Mesodermal cell (in vitro differentiated cells): ENCODE data around the gene KRT84.

Source experiments
- H3K27ac ChIP-seq: 2 replicates; pipeline ENCODE4 v1.7.0; 2013; ENCODE audit warnings: mild to moderate bottlenecking, low read depth, low read length, moderate library complexity; ENCODE audit not compliant: severe bottlenecking
- H3K36me3 ChIP-seq: 2 replicates; pipeline ENCODE4 v1.7.1; 2013; ENCODE audit warnings: mild to moderate bottlenecking, low read length, moderate library complexity; ENCODE audit not compliant: control insufficient read depth, insufficient read depth
- H3K4me1 ChIP-seq: one replicate; pipeline ENCODE4 v1.7.1; 2013; ENCODE audit warnings: mild to moderate bottlenecking, low read length; ENCODE audit not compliant: insufficient read depth, control insufficient read depth, poor library complexity, severe bottlenecking
- H3K4me3 ChIP-seq: 2 replicates; pipeline ENCODE4 v1.7.0; 2013; ENCODE audit warnings: low read length, control low read depth, mild to moderate bottlenecking; ENCODE audit not compliant: insufficient read depth, poor library complexity, severe bottlenecking; ENCODE audit errors: extremely low read depth
- H3K9me3 ChIP-seq: 2 replicates; pipeline ENCODE4 v1.7.1; 2013; ENCODE audit warnings: mild to moderate bottlenecking, low read length, moderate library complexity; ENCODE audit not compliant: control insufficient read depth
- WGBS, 2 experiments: methylation state at CpG; one replicate each; pipeline ENCODE4 v1.1.5; 2013; ENCODE audit warnings: missing lambda C conversion rate in 2 of 2; ENCODE audit not compliant: insufficient coverage in 2 of 2; 5-methylcytosine and 5-hydroxymethylcytosine counted together

The KRT84 gene

GRCh38 chr12:52399756-52400155 is 14.3 kb upstream of the KRT84 start:
- 92 to 93% methylated on average over 16 of the region's 16 CpGs for WGBS, 2 experiments
- Histone ChIP-seq H3K27ac (no peak overlapping the region), H3K9me3 (no peaks in the 10 kb centered on the region), H3K4me1 (no peaks in the 10 kb centered on the region), H3K4me3 (no peak overlapping the region), H3K36me3 (no peaks in the 10 kb centered on the region)

DNA sequence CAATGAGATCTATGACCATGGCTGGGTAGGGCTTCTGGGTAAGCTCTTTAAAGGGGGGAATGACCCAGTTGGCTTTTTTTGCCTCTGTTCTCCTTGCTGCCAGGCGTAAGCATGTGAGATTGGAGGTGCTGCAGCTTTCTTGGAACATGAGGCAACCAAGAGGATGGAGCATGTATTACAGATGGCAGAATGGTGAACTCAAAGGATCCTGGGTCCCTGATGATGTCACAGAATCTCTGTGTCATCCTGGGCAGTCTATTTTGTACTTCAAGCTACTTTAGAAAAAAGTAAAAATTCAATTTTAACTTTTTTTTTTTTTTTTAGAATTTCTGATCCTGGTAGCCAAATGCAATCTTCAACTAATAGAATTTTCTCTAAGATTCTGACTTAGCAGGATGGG is 12.7 kb upstream of the KRT84 start:
- WGBS, 2 experiments: 78 to 89% methylated on average over 1 of the region's 1 CpG
- Histone ChIP-seq H3K4me1 (no peaks in the 10 kb centered on the region), H3K27ac (no peak overlapping the region), H3K36me3 (no peaks in the 10 kb centered on the region), H3K9me3 (no peaks in the 10 kb centered on the region), H3K4me3 (no peak overlapping the region)

GRCh38 chr12:52396656-52397055 is 11.2 kb upstream of the KRT84 start:
- no peak overlapping the region for H3K27ac ChIP-seq
- 88 to 93% methylated on average over 8 of the region's 8 CpGs for WGBS, 2 experiments
- H3K4me3 ChIP-seq: no peak overlapping the region
- no peaks in the 10 kb centered on the region for H3K36me3 ChIP-seq
- H3K9me3 ChIP-seq: no peaks in the 10 kb centered on the region
- no peaks in the 10 kb centered on the region for H3K4me1 ChIP-seq

DNA sequence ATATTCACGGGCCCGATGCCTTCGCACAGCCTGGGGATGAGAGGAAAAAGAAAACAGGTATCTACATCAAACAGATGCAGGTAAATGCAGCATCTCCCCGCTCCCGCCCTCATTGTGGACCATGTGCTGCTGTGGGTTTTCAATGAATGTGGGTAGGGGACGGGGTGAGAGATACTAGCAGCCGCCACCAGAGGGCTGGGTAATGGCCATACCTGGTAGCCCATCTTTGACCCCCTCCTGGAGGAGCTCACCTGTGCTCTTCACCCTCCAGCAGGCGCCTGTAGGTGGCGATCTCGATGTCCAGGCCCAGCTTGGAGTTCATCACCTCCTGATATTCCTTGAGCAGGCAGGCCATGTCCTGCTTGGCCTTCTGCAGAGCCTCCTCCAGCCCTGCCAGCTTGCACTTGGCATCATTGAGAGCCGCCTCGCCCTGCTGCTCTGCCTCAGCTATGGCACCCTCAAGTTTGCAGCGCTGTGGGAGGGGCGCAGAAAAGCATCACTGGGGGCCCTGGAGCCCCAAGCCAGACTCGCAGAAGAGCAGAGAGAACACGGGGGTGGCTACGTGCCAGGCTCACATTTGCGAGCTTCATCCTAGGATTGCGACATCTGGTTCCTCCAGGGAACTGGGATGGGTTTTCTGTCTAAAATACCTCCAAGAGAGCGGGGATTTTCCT is 10.4 kb upstream of the KRT84 start:
- H3K4me3 ChIP-seq: no peak overlapping the region
- H3K4me1 ChIP-seq: peaks cover under 1% of the 10 kb centered on the region
- 68 to 69% methylated on average over 15 to 17 of the region's 20 CpGs for WGBS, 2 experiments
- no peaks in the 10 kb centered on the region for H3K9me3 ChIP-seq
- no peaks in the 10 kb centered on the region for H3K36me3 ChIP-seq
- no peak overlapping the region for H3K27ac ChIP-seq

- H3K4me3 ChIP-seq: no peak overlapping the region
- no peaks in the 10 kb centered on the region for H3K36me3 ChIP-seq
- 87 to 91% methylated on average over 11 to 13 of the region's 13 CpGs for WGBS, 2 experiments
- H3K9me3 ChIP-seq: no peaks in the 10 kb centered on the region
- no peak overlapping the region for H3K27ac ChIP-seq
- peaks cover 5% of the 10 kb centered on the region for H3K4me1 ChIP-seq
These were observed 9.5 kb upstream of the KRT84 start for GRCh38 chr12:52394836-52395405.

- no peaks in the 10 kb centered on the region for H3K9me3 ChIP-seq
- H3K36me3 ChIP-seq: no peaks in the 10 kb centered on the region
- WGBS, 2 experiments: 80 to 94% methylated on average over 5 to 6 of the region's 7 CpGs
- H3K4me3 ChIP-seq: no peak overlapping the region
- peaks cover 13% of the 10 kb centered on the region for H3K4me1 ChIP-seq
- no peak overlapping the region for H3K27ac ChIP-seq
These were observed 7.1 kb upstream of the KRT84 start for GRCh38 chr12:52392465-52393007.

DNA sequence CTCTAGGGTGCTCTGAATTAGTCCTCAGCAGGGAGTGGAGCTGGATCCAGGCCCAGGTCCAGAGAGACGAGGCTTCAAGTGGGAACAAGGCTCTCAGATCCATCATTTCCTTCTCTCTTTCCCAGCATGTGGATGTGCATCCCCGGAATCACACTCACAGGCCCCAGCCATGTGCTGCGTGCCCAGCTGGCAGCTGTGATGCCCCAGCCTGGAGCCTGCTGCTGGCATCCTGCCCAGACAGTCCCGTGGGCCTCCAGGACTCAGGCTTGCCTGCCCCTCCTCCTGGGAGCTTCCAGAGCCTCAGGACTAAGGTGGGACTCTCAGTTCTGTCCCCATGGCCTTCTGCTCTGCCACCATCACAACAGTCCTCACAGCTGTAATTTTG is 6.2 kb upstream of the KRT84 start:
- no peaks in the 10 kb centered on the region for H3K36me3 ChIP-seq
- H3K9me3 ChIP-seq: no peaks in the 10 kb centered on the region
- H3K4me3 ChIP-seq: no peak overlapping the region
- peaks cover 13% of the 10 kb centered on the region for H3K4me1 ChIP-seq
- H3K27ac ChIP-seq: no peak overlapping the region
- 84 to 94% methylated on average over 4 of the region's 4 CpGs for WGBS, 2 experiments

DNA sequence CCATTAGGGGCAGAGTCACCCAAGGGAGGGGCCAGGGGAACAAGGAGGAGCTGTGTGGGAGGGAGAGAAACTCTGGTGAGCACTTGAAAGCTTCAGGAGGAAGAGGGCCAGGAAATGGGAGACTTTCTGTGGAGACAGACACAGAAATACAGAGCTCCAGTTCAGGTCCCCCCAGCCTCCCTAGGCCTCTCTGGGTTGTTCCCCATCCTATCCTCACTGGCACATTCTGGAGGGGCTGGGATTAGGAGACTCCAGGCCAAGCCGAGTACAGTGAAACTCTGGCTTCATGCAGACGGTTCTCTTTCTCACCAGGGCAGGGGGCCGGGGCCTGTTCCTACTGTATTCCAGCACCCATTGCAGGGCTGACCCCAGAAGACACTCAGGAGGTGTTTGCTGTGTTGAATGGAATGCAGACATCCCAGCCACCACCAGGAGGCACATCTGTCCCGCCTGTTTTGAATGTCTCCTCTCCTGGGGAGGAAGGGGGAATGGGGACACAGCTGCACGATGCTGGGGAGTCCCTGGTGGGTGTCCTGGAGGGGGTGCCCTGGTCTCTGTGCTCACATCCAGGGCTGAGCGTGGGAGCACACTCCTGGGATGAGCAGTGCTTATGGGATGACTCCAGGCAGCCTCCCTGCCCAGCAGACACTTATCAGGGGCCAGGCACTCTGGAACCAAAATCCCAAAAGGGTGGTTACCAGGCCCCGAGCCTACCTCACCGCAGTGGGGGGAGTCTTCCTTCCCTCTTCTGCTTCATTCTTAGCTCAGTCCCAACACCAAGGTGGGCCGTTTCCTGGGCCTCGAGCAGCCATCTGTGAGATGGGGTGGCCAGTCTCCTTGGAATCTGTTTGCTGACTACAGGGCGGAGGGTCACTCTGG is 5.5 kb upstream of the KRT84 start:
- H3K4me1 ChIP-seq: peaks cover 13% of the 10 kb centered on the region
- no peak overlapping the region for H3K4me3 ChIP-seq
- no peaks in the 10 kb centered on the region for H3K36me3 ChIP-seq
- no peak overlapping the region for H3K27ac ChIP-seq
- WGBS, 2 experiments: 63 to 64% methylated on average over 7 to 9 of the region's 11 CpGs
- no peaks in the 10 kb centered on the region for H3K9me3 ChIP-seq

DNA sequence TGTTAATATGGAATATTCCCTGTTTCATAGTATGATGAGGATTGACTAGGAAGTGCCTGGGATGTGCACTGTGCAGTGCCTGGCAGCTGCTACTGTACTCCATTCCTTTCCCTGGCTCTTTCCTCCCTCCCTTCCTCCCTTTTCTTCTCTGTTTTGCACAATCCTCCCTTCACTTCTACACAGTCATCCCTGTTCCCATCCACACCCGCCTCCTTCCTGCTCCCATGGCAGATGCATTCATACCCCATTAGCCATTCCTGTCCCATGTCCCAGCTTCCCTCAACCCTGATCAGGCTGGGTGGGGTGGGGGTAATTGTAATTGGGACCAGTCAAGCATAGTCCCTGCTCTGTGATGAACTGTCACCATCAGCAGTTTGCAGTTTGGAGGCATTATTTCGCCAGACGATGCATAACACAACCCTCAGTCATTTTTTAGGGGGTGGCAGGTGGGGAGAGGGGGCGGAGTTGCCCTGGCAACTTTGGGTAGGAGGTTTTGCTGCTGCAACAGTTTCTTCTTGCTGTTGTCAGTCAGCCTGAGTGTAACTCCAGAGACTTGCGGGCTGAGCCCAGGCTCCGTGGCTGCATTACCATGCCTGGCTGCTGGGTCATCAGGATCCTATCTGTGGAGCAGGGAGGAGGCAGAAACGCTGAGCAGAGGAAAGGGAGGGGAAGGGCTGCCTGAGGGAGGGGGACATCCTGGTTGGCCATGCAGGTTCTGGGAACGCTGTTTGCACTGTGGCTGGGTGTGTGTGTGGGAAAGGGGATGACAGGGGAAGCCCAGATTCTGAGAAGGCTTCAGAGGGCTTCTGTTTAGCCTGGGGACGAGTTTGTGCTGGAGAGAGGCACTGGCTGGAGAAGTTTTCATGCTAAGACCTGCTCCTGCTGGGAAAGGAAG is 4.1 kb upstream of the KRT84 start:
- Histone ChIP-seq H3K27ac (no peak overlapping the region), H3K4me1 (peaks cover 13% of the 10 kb centered on the region), H3K4me3 (no peak overlapping the region), H3K36me3 (no peaks in the 10 kb centered on the region), H3K9me3 (no peaks in the 10 kb centered on the region)
- WGBS, 2 experiments: 40 to 56% methylated on average over 6 to 7 of the region's 9 CpGs

GRCh38 chr12:52387859-52388258 is 2.4 kb upstream of the KRT84 start:
- no peaks in the 10 kb centered on the region for H3K9me3 ChIP-seq
- H3K4me3 ChIP-seq: no peak overlapping the region
- peaks cover 13% of the 10 kb centered on the region for H3K4me1 ChIP-seq
- no peak overlapping the region for H3K27ac ChIP-seq
- H3K36me3 ChIP-seq: no peaks in the 10 kb centered on the region
- WGBS, 2 experiments: 79 to 92% methylated on average over 2 of the region's 2 CpGs
